OCI-LY1 (cell line): ENCODE data around the gene ACAN.

Experiments
- H2AFZ ChIP-seq: fragments of 200-600 bp; sonication (generic), shearing (Covaris generic); 2 replicates; pipeline ENCODE4 v1.6.0; 2014; ENCODE audit warnings: antibody characterized with exemption, mild to moderate bottlenecking, low read length
- H3F3A ChIP-seq: fragments of 200-600 bp; sonication (generic), shearing (Covaris generic); 2 replicates; pipeline ENCODE4 v1.6.0; 2014; ENCODE audit warnings: mild to moderate bottlenecking, antibody characterized with exemption, low read length, moderate library complexity; ENCODE audit not compliant: insufficient read depth
- H3K27ac ChIP-seq: fragments of 200-600 bp; sonication (generic); 2 replicates; pipeline ENCODE4 v1.5.1; 2014; ENCODE audit warnings: low read length, mixed run types, mild to moderate bottlenecking, low read depth; ENCODE audit not compliant: poor library complexity, severe bottlenecking
- H3K27me3 ChIP-seq: fragments of 200-600 bp; sonication (generic); 2 replicates; pipeline ENCODE4 v1.6.0; 2014; ENCODE audit warnings: antibody characterized with exemption, mild to moderate bottlenecking, low read length, moderate library complexity; ENCODE audit not compliant: insufficient read depth
- H3K36me3 ChIP-seq: fragments of 200-600 bp; sonication (generic); 2 replicates; pipeline ENCODE4 v1.6.1; 2014; ENCODE audit warnings: mild to moderate bottlenecking, antibody characterized with exemption, low read length, moderate library complexity, mixed read lengths; ENCODE audit not compliant: insufficient read depth
- H3K4me1 ChIP-seq: fragments of 200-600 bp; sonication (generic); 2 replicates; pipeline ENCODE4 v1.5.1; 2014; ENCODE audit warnings: mild to moderate bottlenecking, low read length, moderate library complexity; ENCODE audit not compliant: insufficient read depth, severe bottlenecking
- H3K4me2 ChIP-seq: fragments of 200-600 bp; sonication (generic), shearing (Covaris generic); 2 replicates; pipeline ENCODE4 v1.6.1; 2014; ENCODE audit warnings: low read length
- H3K4me3 ChIP-seq: fragments of 200-600 bp; sonication (generic); 2 replicates; pipeline ENCODE4 v1.5.1; 2014; ENCODE audit warnings: low read length, low read depth, mild to moderate bottlenecking, mixed read lengths; ENCODE audit not compliant: poor library complexity, severe bottlenecking
- H3K79me2 ChIP-seq: fragments of 200-600 bp; shearing (Covaris generic); 2 replicates; pipeline ENCODE4 v1.6.1; 2016; ENCODE audit warnings: mixed run types, low read length, mixed read lengths; ENCODE audit not compliant: insufficient read depth
- H3K9ac ChIP-seq: fragments of 200-600 bp; sonication (generic), shearing (Covaris generic); 2 replicates; pipeline ENCODE4 v1.6.1; 2014; ENCODE audit warnings: mild to moderate bottlenecking, low read length, mixed read lengths
- H3K9me2 ChIP-seq: fragments of 200-600 bp; sonication (generic), shearing (Covaris generic); 2 replicates; pipeline ENCODE4 v1.6.1; 2014; ENCODE audit warnings: low read depth, mild to moderate bottlenecking, low read length, mixed read lengths
- H3K9me3 ChIP-seq: fragments of 200-600 bp; shearing (Covaris generic); 2 replicates; pipeline ENCODE4 v1.6.1; 2014; ENCODE audit warnings: low read length, mixed read lengths
- H4K20me1 ChIP-seq: fragments of 200-600 bp; sonication (generic), shearing (Covaris generic); 2 replicates; pipeline ENCODE4 v1.6.0; 2016; ENCODE audit warnings: mild to moderate bottlenecking, low read length; ENCODE audit not compliant: insufficient read depth
- CTCF ChIP-seq: fragments of 200-600 bp; sonication (generic), shearing (Covaris generic); IDR thresholded peaks from 2 replicates; pipeline ENCODE4 v1.5.1; 2017; ENCODE audit warnings: mild to moderate bottlenecking, antibody characterized with exemption, low read length, moderate library complexity, mixed read lengths
- EZH2 ChIP-seq: fragments of 200-600 bp; sonication (generic), shearing (Covaris generic); IDR thresholded peaks from 2 replicates; pipeline ENCODE4 v1.8.0; 2017; ENCODE audit warnings: borderline replicate concordance, mixed run types, mild to moderate bottlenecking, antibody characterized with exemption, low read length, moderate library complexity, mixed read lengths

Gene ACAN

GRCh38 chr15:88897456-88898194, 94.4 kb downstream of the ACAN start:
- Histone ChIP-seq H4K20me1 (no peaks in the 10 kb centered on the region), H2AFZ (no peak overlapping the region), H3K79me2 (no peaks in the 10 kb centered on the region), H3K4me2 (no peak overlapping the region), H3K9me3 (no peaks in the 10 kb centered on the region), H3K27me3 (peaks cover 9% of the 10 kb centered on the region; the same call in 1 of the 2 replicates), H3K9me2 (no peaks in the 10 kb centered on the region), H3K9ac (no peak overlapping the region), H3F3A (no peaks in the 10 kb centered on the region), H3K27ac (no peak overlapping the region), H3K36me3 (no peaks in the 10 kb centered on the region), H3K4me3 (no peak overlapping the region), H3K4me1 (peaks cover 8% of the 10 kb centered on the region)
- TF ChIP-seq EZH2 (no peak), CTCF (peak; percentile 40; the same call in 1 of the 2 replicates)

- TF ChIP-seq CTCF (no peak), EZH2 (no peak)
- H2AFZ ChIP-seq: no peak overlapping the region
- H3K9ac ChIP-seq: no peak overlapping the region
- H3K36me3 ChIP-seq: no peaks in the 10 kb centered on the region
- H3K4me3 ChIP-seq: no peak overlapping the region
- H3K4me1 ChIP-seq: peaks cover 8% of the 10 kb centered on the region
- H3K9me2 ChIP-seq: no peaks in the 10 kb centered on the region
- no peak overlapping the region for H3K27ac ChIP-seq
- no peaks in the 10 kb centered on the region for H3K79me2 ChIP-seq
- H3F3A ChIP-seq: no peaks in the 10 kb centered on the region
- no peaks in the 10 kb centered on the region for H4K20me1 ChIP-seq
- H3K27me3 ChIP-seq: peaks cover 9% of the 10 kb centered on the region; the same call in 1 of the 2 replicates
- no peak overlapping the region for H3K4me2 ChIP-seq
- no peaks in the 10 kb centered on the region for H3K9me3 ChIP-seq
These were observed 95.5 kb downstream of the ACAN start for GRCh38 chr15:88898736-88899135.

- Histone ChIP-seq H3K79me2 (no peaks in the 10 kb centered on the region), H3K36me3 (no peaks in the 10 kb centered on the region), H3K9me3 (no peaks in the 10 kb centered on the region), H2AFZ (no peak overlapping the region), H3K27me3 (peaks cover 9% of the 10 kb centered on the region; the same call in 1 of the 2 replicates), H4K20me1 (no peaks in the 10 kb centered on the region), H3K4me3 (no peak overlapping the region), H3K4me1 (peaks cover 8% of the 10 kb centered on the region), H3K9me2 (no peaks in the 10 kb centered on the region), H3K27ac (no peak overlapping the region), H3K9ac (no peak overlapping the region), H3K4me2 (no peak overlapping the region), H3F3A (no peaks in the 10 kb centered on the region)
- TF ChIP-seq CTCF (no peak), EZH2 (no peak)
These were observed 96.0 kb downstream of the ACAN start for GRCh38 chr15:88899251-88899650.
